ENCODE measurements around the gene BST1.
"Not testable (repeated sequence)": the region's sequence is repeated elsewhere in the genome, so short reads cannot be mapped to it uniquely, and the experiment has no call there.

BST1 gene

DNA sequence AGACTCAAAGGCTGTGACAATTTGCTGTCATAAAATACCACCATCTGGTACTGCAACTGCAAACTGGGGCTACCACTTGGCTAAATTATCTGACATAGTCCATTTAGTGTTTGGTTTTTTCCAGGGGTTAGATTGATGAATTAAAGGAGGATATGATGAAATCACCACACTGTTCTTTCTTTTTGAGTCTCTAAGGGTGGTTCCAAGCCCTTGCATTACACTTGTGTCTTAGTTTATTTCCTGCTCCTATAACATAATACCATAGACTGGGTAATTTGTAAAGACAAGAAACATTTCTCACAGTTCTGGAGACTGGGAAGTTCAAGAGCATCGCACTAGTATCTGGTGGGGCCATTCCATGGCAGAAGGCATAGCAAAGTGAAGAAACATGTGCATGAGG is 43.2 kb downstream of the BST1 start:
- no peak for DNase-seq (ENCODE audit: low read depth)

DNA sequence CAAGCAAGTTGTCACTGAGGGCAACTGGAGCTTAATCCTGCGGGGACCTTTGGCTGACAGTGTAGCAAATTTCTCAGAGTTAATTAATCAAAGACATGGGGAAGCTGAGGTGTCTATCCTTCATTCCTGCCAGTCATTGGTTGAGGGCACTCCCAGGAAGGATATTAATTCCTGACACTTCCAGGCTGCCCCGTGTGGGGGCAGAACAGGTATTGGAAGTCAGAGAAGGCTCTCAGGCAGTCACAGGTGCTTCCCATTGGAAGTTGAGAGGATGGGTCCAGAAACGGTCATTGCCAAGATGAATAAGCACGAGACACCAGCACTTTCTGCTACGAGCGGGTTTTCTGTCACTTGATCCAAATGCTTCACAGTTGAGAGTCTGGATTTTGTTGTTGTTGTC is 46.1 kb downstream of the BST1 start:
- no peak for DNase-seq (ENCODE audit: low read depth)

DNA sequence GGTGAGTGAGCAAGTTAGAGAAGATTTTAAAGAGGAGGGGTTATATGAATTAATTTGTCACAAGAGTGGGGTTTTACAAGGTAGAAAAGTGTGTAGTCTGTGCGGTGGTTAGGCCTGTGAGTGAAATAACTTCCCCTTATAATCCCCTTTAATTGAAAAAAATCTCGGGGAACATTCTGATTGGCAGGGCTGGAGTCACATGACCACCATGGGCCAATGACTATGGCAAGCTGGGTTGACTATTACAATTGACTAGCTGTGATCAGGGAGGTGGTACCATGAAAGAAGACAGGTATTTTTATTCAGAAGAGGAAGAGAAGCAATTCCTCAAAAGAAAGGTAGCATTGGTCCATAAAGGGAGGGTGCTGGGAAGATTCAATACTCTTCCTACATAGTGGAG is 48.3 kb downstream of the BST1 start:
- DNase-seq (ENCODE audit: low read depth), result no peak

DNA sequence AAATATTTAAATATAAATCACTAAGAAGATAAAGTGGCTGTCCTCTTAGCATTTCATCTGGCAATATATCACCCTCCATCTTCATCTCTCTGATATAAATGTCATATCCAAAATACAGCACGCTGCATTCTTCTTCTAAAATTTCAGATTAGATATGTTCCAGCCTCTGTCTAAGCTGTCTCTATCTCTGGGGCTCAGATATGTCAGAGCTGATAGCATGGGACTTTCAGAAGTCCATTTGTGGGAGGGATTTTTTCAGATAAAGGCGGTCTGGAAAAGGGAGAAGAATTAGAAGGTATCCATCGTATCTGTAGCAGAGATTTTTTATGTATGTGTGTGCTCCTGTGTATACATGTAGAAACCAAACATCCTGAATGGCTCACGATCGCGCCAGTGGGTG is 50.2 kb downstream of the BST1 start:
- no peak for DNase-seq (ENCODE audit: low read depth)

DNA sequence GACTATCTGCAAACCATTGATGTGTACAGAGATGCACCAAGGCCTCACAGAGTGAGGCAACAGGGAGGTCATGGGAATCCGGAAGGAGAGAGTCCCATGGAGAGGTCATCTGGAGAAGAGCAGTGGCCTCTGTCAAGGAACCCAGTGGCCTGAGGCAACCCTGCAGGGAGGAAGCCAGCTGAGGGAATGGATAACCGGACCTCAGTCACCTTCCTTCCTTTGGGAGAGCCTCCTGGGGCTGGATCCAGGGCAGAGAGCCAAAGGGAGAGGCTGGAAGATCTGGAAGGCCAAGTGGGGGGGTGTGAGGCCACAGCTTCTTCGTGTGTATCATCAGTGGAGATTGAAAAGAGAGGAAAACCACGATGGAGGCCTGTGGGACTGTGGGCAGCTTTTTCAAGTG is 50.9 kb downstream of the BST1 start:
- DNase-seq (ENCODE audit: low read depth), result peak; percentile 52

DNA sequence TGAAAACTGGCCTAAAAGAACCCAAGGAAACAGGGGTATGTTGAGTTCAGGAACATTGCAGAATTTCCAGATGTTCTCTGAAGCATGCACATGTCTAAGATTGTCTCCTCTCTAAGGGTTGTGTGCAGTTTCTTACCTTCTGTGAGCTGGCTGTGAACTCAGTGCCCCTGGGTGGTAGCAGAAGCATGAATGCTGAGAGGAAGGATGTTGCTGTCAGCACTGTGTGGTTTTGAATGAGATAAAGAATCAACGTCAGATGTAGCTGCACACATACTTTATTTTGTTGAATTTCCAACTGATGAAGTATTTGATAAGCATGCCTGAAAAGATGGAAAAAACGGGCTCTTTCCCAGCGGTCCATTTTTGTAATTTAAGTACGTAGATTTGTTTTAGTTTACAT is 51.5 kb downstream of the BST1 start:
- DNase-seq (ENCODE audit: low read depth), result peak; percentile 64

DNA sequence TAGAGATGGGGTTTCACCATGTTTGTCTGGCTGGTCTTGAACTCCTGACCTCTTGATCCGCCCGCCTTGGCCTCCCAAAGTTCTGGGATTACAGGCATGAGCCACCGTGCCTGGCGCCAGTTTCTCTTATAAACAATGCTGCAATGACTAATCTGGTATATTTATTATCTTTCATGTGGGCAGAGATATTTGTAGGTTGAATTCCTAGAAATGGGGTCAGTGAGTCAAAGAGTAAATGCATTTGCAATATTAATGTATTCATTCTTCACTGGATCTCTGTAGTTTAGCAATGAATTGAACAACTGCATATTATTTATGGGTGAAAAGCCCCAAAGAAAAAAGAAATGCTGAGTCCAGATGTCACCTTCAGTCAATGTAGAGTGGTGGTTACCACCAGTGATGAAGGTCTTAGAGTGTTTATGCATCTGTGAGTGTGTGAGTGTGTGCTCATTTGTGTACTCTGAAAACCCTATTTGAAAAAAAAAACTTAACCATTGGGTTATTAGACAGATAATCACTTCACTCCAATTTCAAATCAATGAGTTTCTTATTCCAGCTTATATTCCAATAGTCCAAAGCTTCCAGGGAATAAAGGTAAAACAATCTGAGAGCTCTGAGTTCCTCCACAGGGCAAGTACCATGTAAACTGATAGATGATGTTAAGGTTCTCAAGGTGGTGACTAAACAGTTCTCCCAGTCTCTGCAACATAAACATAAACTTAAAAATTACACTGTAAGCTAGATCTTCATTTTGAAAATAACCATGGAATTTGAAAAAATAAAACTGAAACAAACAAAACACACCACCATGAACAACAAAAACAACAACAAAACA is 52.7 kb downstream of the BST1 start:
- peak; percentile 50 for DNase-seq (ENCODE audit: low read depth)

DNA sequence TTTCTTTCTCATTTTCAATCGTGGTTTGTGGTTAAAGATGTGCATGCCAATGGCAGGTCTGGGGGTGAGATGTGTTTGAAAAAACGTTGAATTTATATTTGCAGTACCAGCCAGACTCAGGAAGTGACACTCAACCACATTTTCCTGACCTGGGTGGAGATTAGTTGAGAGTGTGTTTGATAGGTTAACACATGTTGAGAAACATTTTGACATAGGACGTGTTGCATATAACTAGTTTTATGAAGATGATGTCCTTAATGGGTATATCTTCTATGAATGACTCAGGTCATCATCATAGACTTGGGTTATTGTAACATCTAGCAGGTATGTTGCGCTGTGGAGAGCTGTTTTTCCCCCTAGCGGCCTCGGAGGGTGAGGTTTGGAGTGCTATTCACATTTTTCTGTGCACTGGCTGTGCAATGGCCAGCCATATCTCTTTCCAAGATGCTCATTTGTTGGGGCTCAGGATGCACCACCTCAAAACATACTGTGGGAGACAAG is 53.5 kb downstream of the BST1 start:
- peak; percentile 26 for DNase-seq (ENCODE audit: low read depth)

DNA sequence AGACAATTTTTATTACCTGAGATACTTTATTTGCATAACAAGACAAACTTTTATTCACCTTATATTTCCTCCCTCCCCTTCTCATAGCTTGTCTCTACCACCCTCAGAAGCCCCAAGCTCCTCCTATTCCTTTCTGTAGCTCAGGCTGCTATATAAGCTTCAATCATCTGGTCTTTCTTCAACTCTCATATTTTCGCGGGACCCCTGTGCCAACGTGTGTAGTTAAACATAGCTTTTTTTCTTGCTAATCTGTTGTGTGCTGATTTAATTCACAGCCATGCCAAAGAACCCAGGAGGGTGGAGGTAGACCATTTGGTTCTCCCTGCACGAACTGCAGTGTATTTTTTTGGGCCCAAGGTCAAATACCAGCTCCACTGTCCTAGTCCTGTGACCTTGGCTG is 54.2 kb downstream of the BST1 start:
- no peak for DNase-seq (ENCODE audit: low read depth)

DNA sequence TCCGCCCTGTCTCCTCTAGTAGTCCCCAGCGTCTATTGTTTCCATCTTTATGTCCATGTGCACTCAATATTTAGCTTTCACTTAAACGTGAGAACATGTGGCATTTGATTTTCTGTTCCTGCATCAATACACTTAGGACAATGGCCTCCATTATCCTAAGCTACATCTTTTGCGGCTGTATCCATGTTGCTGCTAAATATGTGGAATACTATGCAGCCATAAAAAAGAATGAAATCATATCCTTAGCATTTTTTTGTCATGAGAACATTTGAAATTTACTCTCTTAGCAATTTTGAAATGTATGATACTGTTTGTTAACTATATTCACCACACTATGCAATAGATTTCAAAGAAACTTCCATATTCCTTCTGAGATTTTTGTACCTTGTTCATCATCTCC is 55.4 kb downstream of the BST1 start:
- DNase-seq (ENCODE audit: low read depth), result no peak

DNA sequence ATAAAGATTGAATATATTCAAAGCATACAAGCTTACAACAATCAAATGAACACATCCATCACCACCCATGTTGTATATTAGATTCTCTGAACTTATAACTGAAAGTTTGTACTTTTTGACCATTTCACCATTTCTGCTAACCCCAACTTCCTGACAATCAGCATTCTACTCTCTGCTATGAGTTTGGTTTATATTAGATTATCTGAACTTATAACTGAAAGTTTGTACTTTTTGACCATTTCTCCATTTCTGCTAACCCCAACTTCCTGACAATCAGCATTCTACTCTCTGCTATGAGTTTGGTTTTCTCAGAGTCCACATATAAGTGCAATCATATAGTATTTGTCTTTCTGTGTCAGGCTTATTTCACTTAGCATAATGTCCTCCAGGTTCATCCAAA is 59.6 kb downstream of the BST1 start:
- not testable (repeated sequence) for DNase-seq (ENCODE audit: low read depth)

DNA sequence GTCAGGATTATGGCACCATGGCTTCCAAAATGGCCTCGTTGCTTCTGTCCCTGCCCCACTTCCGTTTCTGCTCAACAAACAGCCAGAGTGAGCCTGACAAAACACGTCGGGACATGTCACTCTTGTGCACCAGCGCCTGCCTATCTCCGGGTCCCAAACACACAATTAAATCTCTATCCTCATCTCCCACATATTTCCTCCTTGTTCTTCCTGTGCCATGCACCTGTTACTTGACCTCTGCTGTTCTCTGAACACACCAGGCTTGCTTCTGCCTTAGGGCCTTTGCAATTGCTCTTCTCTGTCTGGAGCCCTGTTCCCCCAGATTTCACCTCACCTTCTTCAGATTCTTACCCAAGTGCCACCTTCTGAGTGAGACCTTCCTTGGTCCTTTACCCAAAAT is 62.5 kb downstream of the BST1 start:
- no peak for DNase-seq (ENCODE audit: low read depth)

DNA sequence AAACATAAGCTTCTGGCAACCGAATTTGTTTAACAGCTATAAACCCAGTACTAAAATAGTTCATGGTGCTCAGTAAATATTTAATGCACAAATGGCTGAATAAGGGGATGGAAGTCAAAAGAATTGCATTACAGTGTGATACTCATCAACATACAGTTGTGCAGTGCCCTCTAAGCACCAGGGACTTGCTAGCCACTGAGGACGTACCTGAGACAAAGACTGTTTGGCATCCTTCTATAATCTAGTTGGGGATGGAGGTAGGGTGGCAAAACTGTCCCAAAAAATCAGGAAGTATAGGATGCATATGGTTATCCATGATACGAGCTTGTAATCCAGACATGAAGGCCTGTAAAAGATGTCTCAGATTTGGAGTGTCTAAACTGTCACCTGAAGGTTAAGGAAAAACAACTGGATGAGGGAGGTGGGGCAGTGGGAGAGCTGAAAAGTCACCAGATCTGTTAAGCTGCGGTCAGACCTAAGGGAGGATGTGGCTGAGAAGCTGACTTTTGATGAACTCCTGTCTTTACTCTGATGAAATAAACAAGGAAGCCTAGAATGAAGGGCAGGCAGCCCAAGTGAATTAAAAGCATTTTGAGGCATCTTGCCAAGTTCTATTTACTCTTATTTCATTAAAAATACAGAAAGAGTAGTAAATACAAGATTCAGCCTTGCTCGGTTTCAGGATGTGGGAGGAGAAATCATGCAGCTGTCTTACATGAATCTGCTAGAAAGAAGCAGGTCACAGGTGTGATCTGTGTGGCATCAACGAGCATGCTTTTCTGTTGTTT is 63.2 kb downstream of the BST1 start:
- DNase-seq (ENCODE audit: low read depth), result no peak

DNA sequence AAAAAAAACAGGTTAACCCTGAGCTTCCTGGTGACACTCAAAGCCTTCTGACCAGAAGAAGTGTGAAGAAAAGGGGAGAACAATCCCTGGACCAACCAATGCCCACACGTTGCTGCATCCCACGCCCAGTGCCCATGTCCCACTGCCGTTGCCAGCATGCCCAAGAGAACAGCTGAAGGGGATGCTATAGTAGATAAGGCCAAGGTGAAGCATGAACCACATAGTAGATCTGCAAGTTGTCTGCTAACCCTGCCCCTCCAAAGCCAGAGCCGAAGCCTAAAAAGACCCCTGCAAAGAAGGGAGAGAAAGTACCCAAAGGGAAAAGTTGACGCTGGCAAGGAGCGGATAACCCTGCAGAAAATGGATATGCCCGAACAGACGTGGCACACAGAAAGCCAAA is 64.0 kb downstream of the BST1 start:
- DNase-seq (ENCODE audit: low read depth), result no peak

DNA sequence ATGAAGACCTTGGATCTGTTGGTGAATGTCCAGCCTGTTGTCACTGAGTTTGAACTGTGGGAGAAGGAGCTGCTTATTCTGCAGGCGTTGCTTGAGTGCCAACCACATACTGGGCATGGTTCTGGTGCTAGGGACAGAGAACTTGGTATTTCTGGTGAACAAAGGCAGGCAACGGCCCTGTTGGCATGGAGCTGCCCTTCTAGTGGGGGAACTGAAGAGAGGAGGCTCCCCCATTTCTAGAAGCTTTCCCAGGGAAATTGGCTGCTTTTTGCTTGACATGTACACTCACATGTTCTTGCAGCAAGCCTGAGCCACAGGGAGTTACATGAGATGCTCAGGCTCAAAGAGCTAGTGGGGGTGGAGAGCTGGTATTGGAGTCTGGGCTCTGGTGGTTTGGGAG is 66.3 kb downstream of the BST1 start:
- DNase-seq (ENCODE audit: low read depth), result no peak

DNA sequence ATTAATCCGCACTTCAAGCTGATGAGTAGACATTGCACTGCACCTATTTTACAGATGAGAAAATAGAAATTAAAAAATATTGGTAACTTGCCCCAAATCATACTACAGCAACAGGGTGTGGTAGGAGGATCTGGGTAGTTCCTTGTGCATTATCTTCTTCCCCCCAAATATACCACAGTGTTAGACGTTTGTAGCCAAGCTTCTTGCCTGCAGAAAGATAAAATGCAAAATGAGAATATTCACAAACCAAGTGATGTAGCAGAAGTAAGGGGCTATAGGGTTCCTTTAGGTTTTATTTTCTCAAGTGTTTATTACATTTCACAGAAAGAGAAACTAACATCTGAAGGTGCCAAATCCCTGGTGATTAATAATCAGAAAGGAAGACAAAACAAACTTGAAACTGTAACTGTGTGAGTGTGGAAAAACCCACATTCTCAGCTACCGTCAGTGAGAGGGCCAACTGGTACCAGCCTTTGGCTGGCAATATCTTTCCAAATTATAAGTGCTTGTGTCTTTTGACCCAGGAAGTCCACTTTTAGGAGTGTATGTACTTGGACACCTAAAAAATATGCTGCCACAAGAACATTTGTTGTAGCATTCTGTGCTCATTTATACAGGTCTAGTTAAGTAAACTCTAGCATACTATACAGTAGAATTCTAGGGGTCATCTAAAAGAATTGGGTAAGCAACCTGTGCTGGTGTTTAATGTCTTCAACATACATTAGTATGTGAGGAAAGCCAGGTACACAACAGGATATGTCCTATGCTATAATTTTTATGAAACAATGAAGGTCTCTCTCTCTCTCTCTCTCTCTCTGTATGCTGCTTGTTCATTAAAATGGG is 68.6 kb downstream of the BST1 start:
- no peak for DNase-seq (ENCODE audit: low read depth)

DNA sequence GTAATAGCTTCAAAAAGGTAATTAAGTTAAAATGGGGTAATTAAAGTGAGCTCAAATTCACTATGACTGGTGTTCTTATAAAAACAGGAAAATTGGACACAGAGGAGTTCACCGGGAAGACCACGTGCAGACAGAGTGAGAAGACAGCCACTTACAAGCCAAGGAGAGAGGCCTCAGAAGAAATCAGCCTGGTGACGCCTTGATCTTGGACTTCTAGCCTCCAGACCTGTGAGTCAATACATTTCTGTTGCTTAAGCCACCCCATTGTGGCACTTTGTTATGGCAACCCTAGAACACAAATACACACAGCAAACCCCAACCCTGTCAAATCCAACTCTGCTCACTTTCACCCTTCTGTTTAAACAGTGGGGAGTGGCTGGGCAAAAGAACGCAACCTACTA is 71.2 kb downstream of the BST1 start:
- DNase-seq (ENCODE audit: low read depth), result peak; percentile 9

DNA sequence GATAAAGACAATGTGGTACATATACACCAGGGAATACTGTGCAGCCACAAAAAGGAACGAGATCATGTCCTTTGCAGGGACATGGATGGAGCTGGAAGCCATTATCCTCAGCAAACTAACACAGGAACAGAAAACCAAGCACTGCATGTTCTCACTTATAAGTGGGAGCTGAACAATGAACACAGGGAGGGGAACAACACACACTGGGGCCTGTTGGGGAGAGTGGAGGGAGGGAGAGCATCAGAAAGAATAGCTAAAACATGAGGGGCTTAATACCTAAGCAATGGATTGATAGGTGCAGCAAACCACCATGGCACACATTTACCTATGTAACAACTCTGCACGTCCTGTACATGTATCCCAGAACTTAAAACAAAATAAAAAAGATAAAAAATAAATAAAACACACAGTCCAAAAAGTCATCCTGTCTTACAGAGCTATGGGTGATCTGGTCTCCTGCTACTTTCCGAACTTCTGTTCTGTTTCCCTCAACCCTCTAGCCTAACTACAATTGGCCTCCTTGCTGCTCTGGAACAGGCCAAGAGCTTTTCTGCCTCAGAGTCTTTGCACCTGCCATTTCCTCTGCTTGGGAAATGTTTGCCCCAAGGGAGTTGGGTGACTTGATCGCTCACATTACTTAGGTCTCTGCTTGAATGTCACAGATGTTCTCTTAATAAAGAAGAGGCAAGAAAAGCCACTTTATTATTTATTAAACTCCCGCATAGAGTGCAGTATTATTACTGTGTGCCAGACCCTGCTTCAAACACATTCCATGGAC is 74.2 kb downstream of the BST1 start:
- DNase-seq (ENCODE audit: low read depth), result no peak

DNA sequence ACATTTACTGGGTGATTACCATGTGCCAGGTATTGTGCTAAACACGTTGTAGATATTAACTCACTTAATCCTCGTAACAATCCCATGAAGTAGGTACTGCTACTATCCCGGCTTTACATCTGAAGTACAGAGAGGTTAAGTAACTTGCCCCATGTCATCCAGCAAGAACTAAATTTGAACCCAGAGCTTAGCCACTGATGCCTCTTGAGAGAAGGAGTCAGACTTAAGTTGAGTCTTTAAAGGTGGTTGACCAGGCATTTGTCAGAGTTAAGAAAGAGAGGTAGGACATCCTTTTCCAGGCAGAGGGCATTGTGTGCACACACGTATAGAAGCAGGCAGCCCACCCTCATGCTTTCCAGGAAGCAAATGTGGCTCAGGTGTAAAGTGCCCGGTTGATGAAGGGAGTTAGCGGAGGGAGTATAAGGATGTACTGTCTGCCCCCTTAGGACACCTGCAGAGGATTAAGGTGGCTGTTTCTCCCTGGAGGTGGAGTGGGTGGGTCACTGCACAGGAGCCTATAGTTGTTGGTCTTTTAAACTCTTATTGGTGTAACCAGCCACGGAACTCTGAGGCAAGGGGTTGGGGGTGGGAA is 74.9 kb downstream of the BST1 start:
- DNase-seq (ENCODE audit: low read depth), result no peak

DNA sequence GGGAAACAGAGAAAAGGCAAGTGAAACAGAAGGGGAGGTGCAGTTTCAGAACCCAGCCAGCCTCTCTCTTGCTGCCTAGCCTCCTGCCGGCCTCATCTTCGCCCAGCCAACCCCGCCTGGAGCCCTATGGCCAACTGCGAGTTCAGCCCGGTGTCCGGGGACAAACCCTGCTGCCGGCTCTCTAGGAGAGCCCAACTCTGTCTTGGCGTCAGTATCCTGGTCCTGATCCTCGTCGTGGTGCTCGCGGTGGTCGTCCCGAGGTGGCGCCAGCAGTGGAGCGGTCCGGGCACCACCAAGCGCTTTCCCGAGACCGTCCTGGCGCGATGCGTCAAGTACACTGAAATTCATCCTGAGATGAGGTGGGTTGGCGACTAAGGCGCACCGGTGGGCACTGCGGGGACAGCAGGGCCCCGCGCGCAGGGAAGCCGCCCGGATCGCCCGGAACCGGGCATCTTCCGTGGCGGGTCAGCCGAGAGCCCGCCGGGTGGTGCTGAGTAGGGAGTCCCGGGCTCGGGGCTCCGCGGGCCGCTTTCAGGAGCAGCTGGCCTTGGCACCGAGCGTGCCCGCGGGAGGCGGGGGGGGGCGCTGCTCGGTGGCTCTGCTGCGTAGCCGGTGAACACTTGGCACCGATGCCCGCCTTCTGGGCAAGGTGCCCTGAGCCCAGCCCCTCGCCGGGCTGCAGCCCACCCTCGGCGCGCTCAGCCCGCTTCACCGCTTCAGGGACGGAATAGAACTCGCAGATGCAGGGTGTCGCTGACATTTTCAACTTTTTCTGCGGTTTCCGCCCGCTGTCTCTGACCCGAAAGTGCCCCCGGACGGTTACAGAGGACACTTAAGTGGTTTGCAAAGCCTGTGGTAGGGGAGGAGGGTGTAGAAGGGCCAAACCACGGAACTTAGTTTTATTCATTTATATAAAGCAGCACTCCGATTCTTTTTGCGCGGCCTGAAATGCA is 75.7 kb downstream of the BST1 start, which contains the start of gene CD38:
TSS of gene CD38 (plus strand) at position 40 of the 953 bp plus-strand sequence. CDS start at position 127, 87 bp downstream.
- DNase-seq (ENCODE audit: low read depth), result peak; percentile 38

All from EH (cell line).